Measurements from ENCODE around the gene GLO1.

The GLO1 gene

GRCh38 chr6:38684237-38684636 lies 18.7 kb downstream of the GLO1 start:
- Histone ChIP-seq H3K4me2 (ENCODE audit: low read length) (no peak overlapping the region), H3K79me2 (ENCODE audit: insufficient read depth, low read length) (peaks cover 22% of the 10 kb centered on the region), H3F3A (ENCODE audit: insufficient read depth, low read length) (no peaks in the 10 kb centered on the region), H3K4me1 (ENCODE audit: insufficient read depth, low read length, severe bottlenecking) (peaks cover 11% of the 10 kb centered on the region), H4K20me1 (ENCODE audit: insufficient read depth, low read length) (0 out of 2 replicates have a peak, but pooled peaks cover 4% of the 10 kb centered on the region), H3K9me3 (ENCODE audit: low read length) (no peaks in the 10 kb centered on the region), H3K9ac (ENCODE audit: low read length) (no peak overlapping the region), H3K9me2 (ENCODE audit: low read depth, low read length) (no peaks in the 10 kb centered on the region), H2AFZ (ENCODE audit: low read length) (no peak overlapping the region), H3K27ac (ENCODE audit: low read depth, low read length, poor library complexity, severe bottlenecking) (no peak overlapping the region), H3K36me3 (ENCODE audit: insufficient read depth, low read length) (peaks cover 54% of the 10 kb centered on the region), H3K27me3 (ENCODE audit: insufficient read depth, low read length) (no peaks in the 10 kb centered on the region), H3K4me3 (ENCODE audit: low read depth, low read length, poor library complexity, severe bottlenecking) (no peak overlapping the region)
- TF ChIP-seq EZH2 (IDR thresholded peaks at IDR 0.05; ENCODE audit: borderline replicate concordance, low read length) = no peak
- TF ChIP-seq CTCF (IDR thresholded peaks at IDR 0.05; ENCODE audit: low read length) = no peak

- Histone ChIP-seq H3K27ac (ENCODE audit: low read depth, low read length, poor library complexity, severe bottlenecking) (no peak overlapping the region), H3K9me3 (ENCODE audit: low read length) (no peaks in the 10 kb centered on the region), H3K36me3 (ENCODE audit: insufficient read depth, low read length) (peaks cover 73% of the 10 kb centered on the region), H3K4me1 (ENCODE audit: insufficient read depth, low read length, severe bottlenecking) (no peaks in the 10 kb centered on the region), H3K4me2 (ENCODE audit: low read length) (no peak overlapping the region), H4K20me1 (ENCODE audit: insufficient read depth, low read length) (0 out of 2 replicates have a peak, but pooled peaks cover 4% of the 10 kb centered on the region), H3K4me3 (ENCODE audit: low read depth, low read length, poor library complexity, severe bottlenecking) (no peak overlapping the region), H3K9me2 (ENCODE audit: low read depth, low read length) (no peaks in the 10 kb centered on the region), H2AFZ (ENCODE audit: low read length) (no peak overlapping the region), H3K9ac (ENCODE audit: low read length) (no peak overlapping the region), H3K27me3 (ENCODE audit: insufficient read depth, low read length) (no peaks in the 10 kb centered on the region), H3K79me2 (ENCODE audit: insufficient read depth, low read length) (peaks cover 5% of the 10 kb centered on the region), H3F3A (ENCODE audit: insufficient read depth, low read length) (no peaks in the 10 kb centered on the region)
- no peak for TF ChIP-seq EZH2 (IDR thresholded peaks at IDR 0.05; ENCODE audit: borderline replicate concordance, low read length)
- TF ChIP-seq CTCF (IDR thresholded peaks at IDR 0.05; ENCODE audit: low read length) = no peak
Measured at GRCh38 chr6:38681850-38682249, 21.1 kb downstream of the GLO1 start.

GRCh38 chr6:38679668-38680067 lies 23.3 kb downstream of the GLO1 start:
- H3K36me3 ChIP-seq (ENCODE audit: insufficient read depth, low read length) = peaks cover 75% of the 10 kb centered on the region
- no peaks in the 10 kb centered on the region for H3K9me3 ChIP-seq (ENCODE audit: low read length)
- no peak overlapping the region for H3K9ac ChIP-seq (ENCODE audit: low read length)
- H3K79me2 ChIP-seq (ENCODE audit: insufficient read depth, low read length) = no peaks in the 10 kb centered on the region
- H3K4me2 ChIP-seq (ENCODE audit: low read length) = no peak overlapping the region
- TF ChIP-seq CTCF (IDR thresholded peaks at IDR 0.05; ENCODE audit: low read length) = no peak
- TF ChIP-seq EZH2 (IDR thresholded peaks at IDR 0.05; ENCODE audit: borderline replicate concordance, low read length) = no peak
- no peaks in the 10 kb centered on the region for H3K27me3 ChIP-seq (ENCODE audit: insufficient read depth, low read length)
- no peaks in the 10 kb centered on the region for H3K9me2 ChIP-seq (ENCODE audit: low read depth, low read length)
- no peaks in the 10 kb centered on the region for H3K4me1 ChIP-seq (ENCODE audit: insufficient read depth, low read length, severe bottlenecking)
- H4K20me1 ChIP-seq (ENCODE audit: insufficient read depth, low read length) = no peaks in the 10 kb centered on the region
- no peak overlapping the region for H3K27ac ChIP-seq (ENCODE audit: low read depth, low read length, poor library complexity, severe bottlenecking)
- no peaks in the 10 kb centered on the region for H3F3A ChIP-seq (ENCODE audit: insufficient read depth, low read length)
- H2AFZ ChIP-seq (ENCODE audit: low read length) = no peak overlapping the region
- H3K4me3 ChIP-seq (ENCODE audit: low read depth, low read length, poor library complexity, severe bottlenecking) = no peak overlapping the region

Measured in OCI-LY1 (cell line).